ENCODE measurements around the gene SPECC1L.
"Not testable (repeated sequence)": the region's sequence is repeated elsewhere in the genome, so short reads cannot be mapped to it uniquely, and the experiment has no call there.

Gene SPECC1L

GRCh38 chr22:24285245-24285644 lies 14.6 kb downstream of the SPECC1L start:
- DNase-seq = no peak

- DNase-seq = not testable (repeated sequence)
Observed at GRCh38 chr22:24287212-24287611, 16.6 kb downstream of the SPECC1L start.

- DNase-seq = not testable (repeated sequence)
Observed at GRCh38 chr22:24287801-24288200, 17.2 kb downstream of the SPECC1L start.

- DNase-seq = no peak
Observed at GRCh38 chr22:24289114-24289513, 18.5 kb downstream of the SPECC1L start.

- no peak for DNase-seq
Observed at GRCh38 chr22:24289741-24290163, 19.1 kb downstream of the SPECC1L start.

GRCh38 chr22:24290459-24290858 lies 19.8 kb downstream of the SPECC1L start:
- no peak for DNase-seq

GRCh38 chr22:24291515-24292201 lies 21.0 kb downstream of the SPECC1L start:
- no peak for DNase-seq

GRCh38 chr22:24292202-24292830 lies 21.7 kb downstream of the SPECC1L start:
- not testable (repeated sequence) for DNase-seq

- not testable (repeated sequence) for DNase-seq
Observed at GRCh38 chr22:24294913-24295312, 24.3 kb downstream of the SPECC1L start.

- DNase-seq = not testable (repeated sequence)
Observed at GRCh38 chr22:24298497-24299155, 28.0 kb downstream of the SPECC1L start.

GRCh38 chr22:24300522-24300921 lies 29.9 kb downstream of the SPECC1L start:
- not testable (repeated sequence) for DNase-seq

GRCh38 chr22:24302591-24302990 lies 32.0 kb downstream of the SPECC1L start:
- DNase-seq = no peak

- no peak for DNase-seq
Observed at GRCh38 chr22:24303007-24303406, 32.4 kb downstream of the SPECC1L start.

- DNase-seq = no peak
Observed at GRCh38 chr22:24304062-24304675, 33.5 kb downstream of the SPECC1L start.

- no peak for DNase-seq
Observed at GRCh38 chr22:24305260-24305692, 34.6 kb downstream of the SPECC1L start.

GRCh38 chr22:24310969-24311368 lies 40.3 kb downstream of the SPECC1L start:
- DNase-seq = no peak

GRCh38 chr22:24315367-24315966 lies 44.8 kb downstream of the SPECC1L start:
- no peak for DNase-seq

- not testable (repeated sequence) for DNase-seq
Observed at GRCh38 chr22:24316264-24316663, 45.6 kb downstream of the SPECC1L start.

- not testable (repeated sequence) for DNase-seq
Observed at GRCh38 chr22:24317511-24317910, 46.9 kb downstream of the SPECC1L start.

- DNase-seq = no peak
Observed at GRCh38 chr22:24319451-24319850, 48.8 kb downstream of the SPECC1L start.

GRCh38 chr22:24321999-24322398 lies 51.4 kb downstream of the SPECC1L start:
- no peak for DNase-seq

GRCh38 chr22:24322522-24322921 lies 51.9 kb downstream of the SPECC1L start:
- no peak for DNase-seq

- no peak for DNase-seq
Observed at GRCh38 chr22:24323233-24323632, 52.6 kb downstream of the SPECC1L start.
